ENCODE measurements around the gene FRMD3. TPM values are rescaled to one million over a fixed set of nuclear protein-coding genes. Genes with fewer than 3 reads are reported as not detected.

Gene FRMD3
- total and polyA plus RNA-seq, 4 donors = 0.16 to 0.75 (median 0.48) TPM

- TF ChIP-seq RAD21 (IDR thresholded peaks at IDR 0.05) (no peak), GABPA (IDR thresholded peaks at IDR 0.05 in 1 of 2, conservative IDR thresholded peaks at IDR 0.05 in 1 of 2) (no peak), ZBTB33 (IDR thresholded peaks at IDR 0.05) (no peak), FOXA2 (IDR thresholded peaks at IDR 0.05) (no peak), YY1 (IDR thresholded peaks at IDR 0.05) (no peak), RXRA (IDR thresholded peaks at IDR 0.05) (no peak), JUND (IDR thresholded peaks at IDR 0.05) (no peak), EGR1 (IDR thresholded peaks at IDR 0.05; ENCODE audit: low read depth in 2 of 2) (no peak), NR2F2 (IDR thresholded peaks at IDR 0.05) (no peak), SP1 (IDR thresholded peaks at IDR 0.05) (no peak), ATF3 (IDR thresholded peaks at IDR 0.05) (no peak), HNF4G (IDR thresholded peaks at IDR 0.05) (no peak), TAF1 (conservative IDR thresholded peaks at IDR 0.05) (no peak), FOXA1 (IDR thresholded peaks at IDR 0.05) (no peak)
- TF ChIP-seq, protein P1, sequence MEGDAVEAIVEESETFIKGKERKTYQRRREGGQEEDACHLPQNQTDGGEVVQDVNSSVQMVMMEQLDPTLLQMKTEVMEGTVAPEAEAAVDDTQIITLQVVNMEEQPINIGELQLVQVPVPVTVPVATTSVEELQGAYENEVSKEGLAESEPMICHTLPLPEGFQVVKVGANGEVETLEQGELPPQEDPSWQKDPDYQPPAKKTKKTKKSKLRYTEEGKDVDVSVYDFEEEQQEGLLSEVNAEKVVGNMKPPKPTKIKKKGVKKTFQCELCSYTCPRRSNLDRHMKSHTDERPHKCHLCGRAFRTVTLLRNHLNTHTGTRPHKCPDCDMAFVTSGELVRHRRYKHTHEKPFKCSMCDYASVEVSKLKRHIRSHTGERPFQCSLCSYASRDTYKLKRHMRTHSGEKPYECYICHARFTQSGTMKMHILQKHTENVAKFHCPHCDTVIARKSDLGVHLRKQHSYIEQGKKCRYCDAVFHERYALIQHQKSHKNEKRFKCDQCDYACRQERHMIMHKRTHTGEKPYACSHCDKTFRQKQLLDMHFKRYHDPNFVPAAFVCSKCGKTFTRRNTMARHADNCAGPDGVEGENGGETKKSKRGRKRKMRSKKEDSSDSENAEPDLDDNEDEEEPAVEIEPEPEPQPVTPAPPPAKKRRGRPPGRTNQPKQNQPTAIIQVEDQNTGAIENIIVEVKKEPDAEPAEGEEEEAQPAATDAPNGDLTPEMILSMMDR (IDR thresholded peaks at IDR 0.05; ENCODE audit: low read depth, low read length, missing input control) = no peak
- Histone ChIP-seq H3K4me3 (ENCODE audit: low read depth in 1 of 3, low read length in 3 of 3) (no peak overlapping the region), H3K36me3 (ENCODE audit: control insufficient read depth in 4 of 4, insufficient read depth in 3 of 4, low read depth in 1 of 4, low read length in 3 of 4) (no peaks in the 10 kb centered on the region), H3K9me3 (ENCODE audit: control insufficient read depth in 4 of 4, low read length in 3 of 4) (no peaks in the 10 kb centered on the region), H3K27ac (ENCODE audit: low read depth in 1 of 2, low read length in 2 of 2) (no peak overlapping the region), H3K9ac (ENCODE audit: low read depth in 1 of 2, low read length in 2 of 2) (no peak overlapping the region), H3K4me1 (ENCODE audit: control insufficient read depth in 4 of 4, insufficient read depth in 4 of 4, low read length in 3 of 4) (no peaks in the 10 kb centered on the region), H3K27me3 (ENCODE audit: control insufficient read depth in 4 of 4, insufficient read depth in 4 of 4, low read length in 3 of 4) (no peaks in the 10 kb centered on the region)
- 65% methylated on average over 3 of the region's 3 CpGs for WGBS
- DNase-seq (ENCODE audit: low spot score) = no peak
Observed at GRCh38 chr9:83526901-83527300, 11.3 kb downstream of the FRMD3 start.

GRCh38 chr9:83526211-83526610 lies 12.0 kb downstream of the FRMD3 start:
- no peak overlapping the region for H3K4me3 ChIP-seq (ENCODE audit: low read depth in 1 of 3, low read length in 3 of 3)
- H3K9ac ChIP-seq (ENCODE audit: low read depth in 1 of 2, low read length in 2 of 2) = no peak overlapping the region
- no peak for TF ChIP-seq NR2F2 (IDR thresholded peaks at IDR 0.05)
- no peaks in the 10 kb centered on the region for H3K27me3 ChIP-seq (ENCODE audit: control insufficient read depth in 4 of 4, insufficient read depth in 4 of 4, low read length in 3 of 4)
- H3K27ac ChIP-seq (ENCODE audit: low read depth in 1 of 2, low read length in 2 of 2) = no peak overlapping the region
- DNase-seq (ENCODE audit: low spot score) = no peak
- WGBS = 93% methylated on average over 2 of the region's 2 CpGs
- no peaks in the 10 kb centered on the region for H3K4me1 ChIP-seq (ENCODE audit: control insufficient read depth in 4 of 4, insufficient read depth in 4 of 4, low read length in 3 of 4)
- H3K36me3 ChIP-seq (ENCODE audit: control insufficient read depth in 4 of 4, insufficient read depth in 3 of 4, low read depth in 1 of 4, low read length in 3 of 4) = no peaks in the 10 kb centered on the region
- H3K9me3 ChIP-seq (ENCODE audit: control insufficient read depth in 4 of 4, low read length in 3 of 4) = no peaks in the 10 kb centered on the region

- no peaks in the 10 kb centered on the region for H3K36me3 ChIP-seq (ENCODE audit: control insufficient read depth in 4 of 4, insufficient read depth in 3 of 4, low read depth in 1 of 4, low read length in 3 of 4)
- TF ChIP-seq FOXA2 (IDR thresholded peaks at IDR 0.05) (no peak), EGR1 (IDR thresholded peaks at IDR 0.05; ENCODE audit: low read depth in 2 of 2) (no peak), RAD21 (IDR thresholded peaks at IDR 0.05) (no peak)
- no peak overlapping the region for H3K27ac ChIP-seq (ENCODE audit: low read depth in 1 of 2, low read length in 2 of 2)
- H3K4me1 ChIP-seq (ENCODE audit: control insufficient read depth in 4 of 4, insufficient read depth in 4 of 4, low read length in 3 of 4) = no peaks in the 10 kb centered on the region
- H3K9me3 ChIP-seq (ENCODE audit: control insufficient read depth in 4 of 4, low read length in 3 of 4) = no peaks in the 10 kb centered on the region
- H3K27me3 ChIP-seq (ENCODE audit: control insufficient read depth in 4 of 4, insufficient read depth in 4 of 4, low read length in 3 of 4) = no peaks in the 10 kb centered on the region
- no peak overlapping the region for H3K9ac ChIP-seq (ENCODE audit: low read depth in 1 of 2, low read length in 2 of 2)
- DNase-seq (ENCODE audit: low spot score) = no peak
- no peak overlapping the region for H3K4me3 ChIP-seq (ENCODE audit: low read depth in 1 of 3, low read length in 3 of 3)
Observed at GRCh38 chr9:83523684-83524083, 14.5 kb downstream of the FRMD3 start.
